ENCODE results near the gene NRG2. TPM values are rescaled to one million over a fixed set of nuclear protein-coding genes. Genes with fewer than 3 reads are reported as not detected.

Gene NRG2
- total and polyA plus RNA-seq, 2 experiments from 2014 or later = 0.37 to 1.3 TPM

DNA sequence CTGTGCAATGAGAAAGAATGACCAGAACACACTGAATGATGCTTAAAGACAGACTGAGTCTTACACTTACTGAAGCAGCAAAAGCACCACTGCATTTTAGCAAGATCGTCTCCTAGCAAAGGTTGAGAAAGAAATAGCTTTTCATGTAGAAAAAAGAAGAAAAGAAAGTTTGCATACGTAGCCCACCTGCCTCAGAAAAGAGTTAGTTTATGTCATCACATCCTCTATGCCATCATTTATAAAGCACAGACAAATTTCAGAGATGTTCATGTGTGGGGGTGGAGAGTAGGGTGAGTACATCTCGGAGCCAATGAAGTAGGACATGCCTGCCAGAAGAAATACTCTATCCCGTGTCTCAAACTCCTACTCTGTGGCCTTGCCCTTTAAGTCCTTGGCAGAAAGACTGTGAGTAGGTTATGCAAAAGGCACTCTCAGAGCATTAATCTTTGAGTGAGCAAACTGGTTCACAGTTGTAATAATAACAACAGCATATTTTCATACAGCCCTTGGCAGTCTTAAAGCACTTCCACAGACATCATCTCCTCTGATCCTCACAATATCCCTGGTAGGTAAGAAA is 22.4 kb downstream of the NRG2 start (continued):
- TF ChIP-seq, protein P1, sequence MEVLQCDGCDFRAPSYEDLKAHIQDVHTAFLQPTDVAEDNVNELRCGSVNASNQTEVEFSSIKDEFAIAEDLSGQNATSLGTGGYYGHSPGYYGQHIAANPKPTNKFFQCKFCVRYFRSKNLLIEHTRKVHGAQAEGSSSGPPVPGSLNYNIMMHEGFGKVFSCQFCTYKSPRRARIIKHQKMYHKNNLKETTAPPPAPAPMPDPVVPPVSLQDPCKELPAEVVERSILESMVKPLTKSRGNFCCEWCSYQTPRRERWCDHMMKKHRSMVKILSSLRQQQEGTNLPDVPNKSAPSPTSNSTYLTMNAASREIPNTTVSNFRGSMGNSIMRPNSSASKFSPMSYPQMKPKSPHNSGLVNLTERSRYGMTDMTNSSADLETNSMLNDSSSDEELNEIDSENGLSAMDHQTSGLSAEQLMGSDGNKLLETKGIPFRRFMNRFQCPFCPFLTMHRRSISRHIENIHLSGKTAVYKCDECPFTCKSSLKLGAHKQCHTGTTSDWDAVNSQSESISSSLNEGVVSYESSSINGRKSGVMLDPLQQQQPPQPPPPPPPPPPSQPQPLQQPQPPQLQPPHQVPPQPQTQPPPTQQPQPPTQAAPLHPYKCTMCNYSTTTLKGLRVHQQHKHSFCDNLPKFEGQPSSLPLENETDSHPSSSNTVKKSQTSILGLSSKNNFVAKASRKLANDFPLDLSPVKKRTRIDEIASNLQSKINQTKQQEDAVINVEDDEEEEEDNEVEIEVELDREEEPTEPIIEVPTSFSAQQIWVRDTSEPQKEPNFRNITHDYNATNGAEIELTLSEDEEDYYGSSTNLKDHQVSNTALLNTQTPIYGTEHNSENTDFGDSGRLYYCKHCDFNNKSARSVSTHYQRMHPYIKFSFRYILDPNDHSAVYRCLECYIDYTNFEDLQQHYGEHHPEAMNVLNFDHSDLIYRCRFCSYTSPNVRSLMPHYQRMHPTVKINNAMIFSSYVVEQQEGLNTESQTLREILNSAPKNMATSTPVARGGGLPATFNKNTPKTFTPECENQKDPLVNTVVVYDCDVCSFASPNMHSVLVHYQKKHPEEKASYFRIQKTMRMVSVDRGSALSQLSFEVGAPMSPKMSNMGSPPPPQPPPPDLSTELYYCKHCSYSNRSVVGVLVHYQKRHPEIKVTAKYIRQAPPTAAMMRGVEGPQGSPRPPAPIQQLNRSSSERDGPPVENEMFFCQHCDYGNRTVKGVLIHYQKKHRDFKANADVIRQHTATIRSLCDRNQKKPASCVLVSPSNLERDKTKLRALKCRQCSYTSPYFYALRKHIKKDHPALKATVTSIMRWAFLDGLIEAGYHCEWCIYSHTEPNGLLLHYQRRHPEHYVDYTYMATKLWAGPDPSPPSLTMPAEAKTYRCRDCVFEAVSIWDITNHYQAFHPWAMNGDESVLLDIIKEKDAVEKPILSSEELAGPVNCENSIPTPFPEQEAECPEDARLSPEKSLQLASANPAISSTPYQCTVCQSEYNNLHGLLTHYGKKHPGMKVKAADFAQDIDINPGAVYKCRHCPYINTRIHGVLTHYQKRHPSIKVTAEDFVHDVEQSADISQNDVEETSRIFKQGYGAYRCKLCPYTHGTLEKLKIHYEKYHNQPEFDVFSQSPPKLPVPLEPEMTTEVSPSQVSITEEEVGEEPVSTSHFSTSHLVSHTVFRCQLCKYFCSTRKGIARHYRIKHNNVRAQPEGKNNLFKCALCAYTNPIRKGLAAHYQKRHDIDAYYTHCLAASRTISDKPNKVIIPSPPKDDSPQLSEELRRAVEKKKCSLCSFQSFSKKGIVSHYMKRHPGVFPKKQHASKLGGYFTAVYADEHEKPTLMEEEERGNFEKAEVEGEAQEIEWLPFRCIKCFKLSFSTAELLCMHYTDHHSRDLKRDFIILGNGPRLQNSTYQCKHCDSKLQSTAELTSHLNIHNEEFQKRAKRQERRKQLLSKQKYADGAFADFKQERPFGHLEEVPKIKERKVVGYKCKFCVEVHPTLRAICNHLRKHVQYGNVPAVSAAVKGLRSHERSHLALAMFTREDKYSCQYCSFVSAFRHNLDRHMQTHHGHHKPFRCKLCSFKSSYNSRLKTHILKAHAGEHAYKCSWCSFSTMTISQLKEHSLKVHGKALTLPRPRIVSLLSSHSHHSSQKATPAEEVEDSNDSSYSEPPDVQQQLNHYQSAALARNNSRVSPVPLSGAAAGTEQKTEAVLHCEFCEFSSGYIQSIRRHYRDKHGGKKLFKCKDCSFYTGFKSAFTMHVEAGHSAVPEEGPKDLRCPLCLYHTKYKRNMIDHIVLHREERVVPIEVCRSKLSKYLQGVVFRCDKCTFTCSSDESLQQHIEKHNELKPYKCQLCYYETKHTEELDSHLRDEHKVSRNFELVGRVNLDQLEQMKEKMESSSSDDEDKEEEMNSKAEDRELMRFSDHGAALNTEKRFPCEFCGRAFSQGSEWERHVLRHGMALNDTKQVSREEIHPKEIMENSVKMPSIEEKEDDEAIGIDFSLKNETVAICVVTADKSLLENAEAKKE (CRISPR knock-in tag; IDR thresholded peaks at IDR 0.05) = no peak
- TF ChIP-seq ZNF114 (CRISPR knock-in tag; IDR thresholded peaks at IDR 0.05) (no peak), ZNF331 (CRISPR knock-in tag; IDR thresholded peaks at IDR 0.05; ENCODE audit: low read depth) (no peak), JUNB (IDR thresholded peaks at IDR 0.05; ENCODE audit: unreplicated experiment) (no peak)

DNA sequence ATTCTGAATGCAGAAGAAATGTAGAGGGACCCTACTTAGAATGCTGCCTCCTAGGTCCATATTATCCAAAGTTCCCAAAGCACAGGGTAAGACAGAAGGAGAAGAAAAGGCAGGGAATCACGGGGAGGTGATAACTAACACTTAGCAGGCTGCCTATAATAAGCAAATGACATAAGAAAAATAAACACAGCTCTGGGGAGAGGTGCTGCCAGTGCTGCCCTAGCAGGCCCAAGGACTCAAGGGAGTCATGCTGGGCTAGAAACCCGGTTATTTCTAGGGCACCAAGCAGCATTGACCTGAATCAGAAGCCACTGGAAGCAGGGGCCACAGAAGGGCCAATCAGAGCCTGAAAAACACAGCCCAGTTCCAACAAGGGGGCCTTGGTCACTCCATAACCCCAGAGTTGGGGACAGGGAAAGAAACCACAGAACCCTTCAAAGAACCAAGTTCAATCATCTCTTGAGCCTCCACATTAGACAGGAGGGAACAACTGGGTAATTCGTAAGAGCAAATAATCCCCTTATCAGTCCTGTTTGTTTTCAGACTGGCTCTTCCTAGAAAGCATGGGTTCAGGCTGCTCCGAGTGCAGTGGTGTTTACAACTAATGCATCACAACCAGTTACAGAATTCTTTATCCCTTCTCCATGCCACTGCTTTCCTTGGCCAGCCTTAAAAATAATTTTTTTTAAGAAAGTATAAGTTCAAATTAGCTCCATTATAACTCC is 24.0 kb downstream of the NRG2 start:
- no peak overlapping the region for H2AFZ ChIP-seq
- ATAC-seq (no peak), DNase-seq (ENCODE audit: low spot score) (no peak)
- H3K4me3 Mint-ChIP-seq = no peak overlapping the region
- no peaks in the 10 kb centered on the region for H3K27me3 Mint-ChIP-seq (ENCODE audit: insufficient read depth, low read depth, poor library complexity)
- no peaks in the 10 kb centered on the region for H3K79me2 ChIP-seq (replicated peaks; ENCODE audit: insufficient read depth)
- H3K4me1 ChIP-seq (ENCODE audit: insufficient read depth) = no peaks in the 10 kb centered on the region
- H3K27me3 ChIP-seq (ENCODE audit: insufficient read depth) = peaks cover 25% of the 10 kb centered on the region; the same call in 1 of the 2 replicates
- H3K27ac Mint-ChIP-seq = no peak overlapping the region
- H3K4me2 ChIP-seq = no peak overlapping the region
- no peaks in the 10 kb centered on the region for H3K9me3 Mint-ChIP-seq
- H3K4me1 Mint-ChIP-seq = no peaks in the 10 kb centered on the region
- H3K36me3 Mint-ChIP-seq (ENCODE audit: low read depth) = no peaks in the 10 kb centered on the region
- H3K27ac ChIP-seq (ENCODE audit: low read depth) = no peak overlapping the region
- H3F3A ChIP-seq (replicated peaks; ENCODE audit: low read depth) = no peaks in the 10 kb centered on the region
- no peak overlapping the region for H3K4me3 ChIP-seq
- no peaks in the 10 kb centered on the region for H3K9me2 ChIP-seq (ENCODE audit: insufficient read depth)
- no peaks in the 10 kb centered on the region for H3K36me3 ChIP-seq (ENCODE audit: insufficient read depth)
- no peaks in the 10 kb centered on the region for H4K20me1 ChIP-seq (replicated peaks; ENCODE audit: insufficient read depth)
- TF ChIP-seq NANOG (IDR thresholded peaks at IDR 0.05; ENCODE audit: borderline replicate concordance) = no peak
- TF ChIP-seq, protein P1 (CRISPR knock-in tag; IDR thresholded peaks at IDR 0.05) = no peak
- TF ChIP-seq EZH2 (IDR thresholded peaks at IDR 0.05; ENCODE audit: low read depth, unreplicated experiment) = no peak
- TF ChIP-seq, protein P2, sequence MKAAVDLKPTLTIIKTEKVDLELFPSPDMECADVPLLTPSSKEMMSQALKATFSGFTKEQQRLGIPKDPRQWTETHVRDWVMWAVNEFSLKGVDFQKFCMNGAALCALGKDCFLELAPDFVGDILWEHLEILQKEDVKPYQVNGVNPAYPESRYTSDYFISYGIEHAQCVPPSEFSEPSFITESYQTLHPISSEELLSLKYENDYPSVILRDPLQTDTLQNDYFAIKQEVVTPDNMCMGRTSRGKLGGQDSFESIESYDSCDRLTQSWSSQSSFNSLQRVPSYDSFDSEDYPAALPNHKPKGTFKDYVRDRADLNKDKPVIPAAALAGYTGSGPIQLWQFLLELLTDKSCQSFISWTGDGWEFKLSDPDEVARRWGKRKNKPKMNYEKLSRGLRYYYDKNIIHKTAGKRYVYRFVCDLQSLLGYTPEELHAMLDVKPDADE (IDR thresholded peaks at IDR 0.05) = no peak

All from GM23338 (cell line).